ENCODE measurements around the gene LY6G6C. TPM values are rescaled to one million over a fixed set of nuclear protein-coding genes. Genes with fewer than 3 reads are reported as not detected.
A peak's percentile ranks its signal among the peaks of the same experiment; 100 is the strongest.

Gene LY6G6C
- total RNA-seq, 1 donor from 2014 or later = 0.30 TPM

- Mint-ChIP-seq H3K27ac (ENCODE audit: unreplicated experiment) (peak overlapping the region; percentile 39), H3K4me3 (ENCODE audit: unreplicated experiment) (no peak overlapping the region), H3K9me3 (ENCODE audit: low read depth) (no peaks in the 10 kb centered on the region), H3K36me3 (ENCODE audit: low read depth) (peaks cover 6% of the 10 kb centered on the region), H3K4me1 (ENCODE audit: low read depth) (peaks cover 10% of the 10 kb centered on the region), H3K27me3 (ENCODE audit: low read depth) (no peaks in the 10 kb centered on the region)
- TF ChIP-seq CTCF (IDR thresholded peaks at IDR 0.05) = no peak
- DNase-seq (ENCODE audit: low spot score) = no peak
Measured at GRCh38 chr6:31762878-31763618, 41.5 kb upstream of the LY6G6C start.

- Mint-ChIP-seq H3K27ac (ENCODE audit: unreplicated experiment) (peak within 1 kb of the TSS; percentile 39), H3K36me3 (ENCODE audit: low read depth) (peaks cover 6% of the 10 kb centered on the region), H3K4me1 (ENCODE audit: low read depth) (peaks cover 10% of the 10 kb centered on the region), H3K27me3 (ENCODE audit: low read depth) (no peaks in the 10 kb centered on the region), H3K9me3 (ENCODE audit: low read depth) (no peaks in the 10 kb centered on the region), H3K4me3 (ENCODE audit: unreplicated experiment) (no peak within 1 kb of the TSS)
- DNase-seq (ENCODE audit: low spot score) = no peak
- no peak for TF ChIP-seq CTCF (IDR thresholded peaks at IDR 0.05)
Measured at GRCh38 chr6:31762356-31762755, 40.8 kb upstream of the LY6G6C start, which contains the start of gene SAPCD1. SAPCD1 (plus strand) TSS chr6:31762656; CDS start chr6:31763055, 399 bp downstream.

GRCh38 chr6:31761343-31761742, 39.8 kb upstream of the LY6G6C start:
- no peak overlapping the region for H3K27ac Mint-ChIP-seq (ENCODE audit: unreplicated experiment)
- no peak for DNase-seq (ENCODE audit: low spot score)
- no peak overlapping the region for H3K4me3 Mint-ChIP-seq (ENCODE audit: unreplicated experiment)
- H3K36me3 Mint-ChIP-seq (ENCODE audit: low read depth) = peaks cover 6% of the 10 kb centered on the region
- no peak for TF ChIP-seq CTCF (IDR thresholded peaks at IDR 0.05)
- peaks cover 10% of the 10 kb centered on the region for H3K4me1 Mint-ChIP-seq (ENCODE audit: low read depth)
- no peaks in the 10 kb centered on the region for H3K9me3 Mint-ChIP-seq (ENCODE audit: low read depth)
- no peaks in the 10 kb centered on the region for H3K27me3 Mint-ChIP-seq (ENCODE audit: low read depth)

- H3K4me1 Mint-ChIP-seq (ENCODE audit: low read depth) = peaks cover 10% of the 10 kb centered on the region
- H3K27me3 Mint-ChIP-seq (ENCODE audit: low read depth) = no peaks in the 10 kb centered on the region
- TF ChIP-seq CTCF (IDR thresholded peaks at IDR 0.05) = no peak
- DNase-seq (ENCODE audit: low spot score) = no peak
- no peaks in the 10 kb centered on the region for H3K9me3 Mint-ChIP-seq (ENCODE audit: low read depth)
- H3K27ac Mint-ChIP-seq (ENCODE audit: unreplicated experiment) = no peak overlapping the region
- H3K36me3 Mint-ChIP-seq (ENCODE audit: low read depth) = peaks cover 6% of the 10 kb centered on the region
- no peak overlapping the region for H3K4me3 Mint-ChIP-seq (ENCODE audit: unreplicated experiment)
Measured at GRCh38 chr6:31760790-31761189, 39.2 kb upstream of the LY6G6C start.

GRCh38 chr6:31758281-31758680, 36.7 kb upstream of the LY6G6C start:
- Mint-ChIP-seq H3K27me3 (ENCODE audit: low read depth) (no peaks in the 10 kb centered on the region), H3K4me1 (ENCODE audit: low read depth) (peaks cover 2% of the 10 kb centered on the region), H3K36me3 (ENCODE audit: low read depth) (peaks cover 4% of the 10 kb centered on the region), H3K27ac (ENCODE audit: unreplicated experiment) (no peak overlapping the region), H3K4me3 (ENCODE audit: unreplicated experiment) (no peak overlapping the region), H3K9me3 (ENCODE audit: low read depth) (no peaks in the 10 kb centered on the region)
- no peak for TF ChIP-seq CTCF (IDR thresholded peaks at IDR 0.05)
- no peak for DNase-seq (ENCODE audit: low spot score)
